Trophoblast cell (in vitro differentiated cells and primary cell): ENCODE data around the gene TNFRSF14.

Experiments used
- DNase-seq, 2 donors: peaks; one replicate each; pipeline ENCODE4 v3.0.0-alpha.2; 2016
- H2AFZ ChIP-seq: 2 replicates; pipeline ENCODE4 v1.6.1; 2013; ENCODE audit warnings: low read length, moderate library complexity, mild to moderate bottlenecking; ENCODE audit not compliant: insufficient read depth, poor library complexity
- H2AK5ac ChIP-seq: 2 replicates; pipeline ENCODE4 v1.6.1; 2013; ENCODE audit warnings: mild to moderate bottlenecking, low read length
- H2BK120ac ChIP-seq: 2 replicates; pipeline ENCODE4 v1.6.1; 2013; ENCODE audit warnings: low read length, mild to moderate bottlenecking, moderate library complexity; ENCODE audit not compliant: insufficient read depth, poor library complexity
- H2BK12ac ChIP-seq: 2 replicates; pipeline ENCODE4 v1.6.1; 2013; ENCODE audit warnings: mild to moderate bottlenecking, low read length, moderate library complexity
- H2BK5ac ChIP-seq: 2 replicates; pipeline ENCODE4 v1.6.1; 2013; ENCODE audit warnings: low read length, low read depth, moderate library complexity, mild to moderate bottlenecking; ENCODE audit not compliant: poor library complexity
- H3K14ac ChIP-seq: 2 replicates; pipeline ENCODE4 v1.6.1; 2013; ENCODE audit warnings: mild to moderate bottlenecking, low read length
- H3K18ac ChIP-seq: 2 replicates; pipeline ENCODE4 v1.6.1; 2013; ENCODE audit warnings: mild to moderate bottlenecking, low read length
- H3K23ac ChIP-seq: 2 replicates; pipeline ENCODE4 v1.6.1; 2013; ENCODE audit warnings: low read length
- H3K27ac ChIP-seq: 2 replicates; pipeline ENCODE4 v1.5.1; 2013; ENCODE audit warnings: low read depth, mild to moderate bottlenecking, inconsistent platforms, low read length, moderate library complexity
- H3K27me3 ChIP-seq: 2 replicates; pipeline ENCODE4 v1.6.1; 2013; ENCODE audit warnings: inconsistent platforms, mild to moderate bottlenecking, low read length, moderate library complexity; ENCODE audit not compliant: insufficient read depth
- H3K36me3 ChIP-seq, 2 experiments: 1 replicate in 1 of 2; 2 replicates in 1 of 2; pipeline ENCODE4 v1.6.1; 2013; ENCODE audit warnings: low read length in 2 of 2, mild to moderate bottlenecking in 2 of 2, moderate library complexity in 1 of 2; ENCODE audit not compliant: insufficient read depth in 2 of 2, control insufficient read depth in 1 of 2
- H3K4ac ChIP-seq: 2 replicates; pipeline ENCODE4 v1.6.1; 2013; ENCODE audit warnings: low read depth, mild to moderate bottlenecking, low read length, moderate library complexity
- H3K4me1 ChIP-seq, 2 experiments: 1 replicate in 1 of 2; 2 replicates in 1 of 2; pipeline ENCODE4 v1.6.1; 2013; ENCODE audit warnings: low read length in 2 of 2, mild to moderate bottlenecking in 2 of 2, moderate library complexity in 1 of 2; ENCODE audit not compliant: insufficient read depth in 2 of 2, control insufficient read depth in 1 of 2
- H3K4me2 ChIP-seq: 2 replicates; pipeline ENCODE4 v1.6.1; 2013; ENCODE audit warnings: inconsistent platforms, mild to moderate bottlenecking, low read length, moderate library complexity
- H3K4me3 ChIP-seq: 2 replicates; pipeline ENCODE4 v1.5.1; 2013; ENCODE audit warnings: mild to moderate bottlenecking, low read depth, low read length, inconsistent platforms
- H3K79me1 ChIP-seq: one replicate; pipeline ENCODE4 v1.6.1; 2013; ENCODE audit warnings: low read length
- H3K79me2 ChIP-seq: 2 replicates; pipeline ENCODE4 v1.6.1; 2013; ENCODE audit warnings: low read length, mild to moderate bottlenecking; ENCODE audit not compliant: control insufficient read depth, insufficient read depth, poor library complexity
- H3K9ac ChIP-seq: 2 replicates; pipeline ENCODE4 v1.6.1; 2013; ENCODE audit warnings: mild to moderate bottlenecking, low read length
- H3K9me3 ChIP-seq: 2 replicates; pipeline ENCODE4 v1.6.1; 2013; ENCODE audit warnings: low read depth, mild to moderate bottlenecking, control low read depth, inconsistent platforms, low read length; ENCODE audit not compliant: insufficient read depth
- H4K12ac ChIP-seq: 2 replicates; pipeline ENCODE4 v1.6.1; 2013; ENCODE audit warnings: low read depth, mild to moderate bottlenecking, low read length, moderate library complexity
- H4K8ac ChIP-seq: 2 replicates; pipeline ENCODE4 v1.6.1; 2013; ENCODE audit warnings: low read depth, mild to moderate bottlenecking, low read length, moderate library complexity
- H4K91ac ChIP-seq: one replicate; pipeline ENCODE4 v1.6.1; 2013; ENCODE audit warnings: low read depth, mild to moderate bottlenecking, low read length, moderate library complexity
- WGBS: extraction: QIAGEN DNeasy Blood & Tissue Kit; methylation state at CpG from one replicate; pipeline ENCODE4 v1.1.7; 2013; ENCODE audit warnings: missing lambda C conversion rate; ENCODE audit not compliant: insufficient read length, insufficient coverage; ENCODE audit errors: extremely low coverage; 5-methylcytosine and 5-hydroxymethylcytosine counted together

Gene TNFRSF14

GRCh38 chr1:2564006-2564814, 8.0 kb downstream of the TNFRSF14 start:
- Histone ChIP-seq H3K9ac (no peak overlapping the region), H3K4me1 (no peaks in the 10 kb centered on the region), H3K4me3 (no peak overlapping the region), H3K4me2 (no peak overlapping the region), H3K79me2 (no peaks in the 10 kb centered on the region), H2BK12ac (no peak overlapping the region), H3K4ac (no peak overlapping the region), H3K14ac (no peak overlapping the region), H3K18ac (no peak overlapping the region), H2BK120ac (no peak overlapping the region), H3K23ac (no peak overlapping the region), H4K12ac (no peak overlapping the region), H2AK5ac (no peak overlapping the region), H3K27ac (no peak overlapping the region), H2BK5ac (no peak overlapping the region), H3K79me1 (no peaks in the 10 kb centered on the region), H3K27me3 (no peaks in the 10 kb centered on the region), H3K9me3 (no peaks in the 10 kb centered on the region), H3K36me3 (no peaks in the 10 kb centered on the region), H4K91ac (no peak overlapping the region), H4K8ac (no peak overlapping the region), H2AFZ (no peak overlapping the region)
- WGBS: no CpG with 5 or more reads among the region's 20 CpGs
- no peak for DNase-seq

- Histone ChIP-seq H3K27me3 (no peaks in the 10 kb centered on the region), H3K79me2 (no peaks in the 10 kb centered on the region), H4K91ac (no peak overlapping the region), H2AFZ (no peak overlapping the region), H3K23ac (no peak overlapping the region), H3K79me1 (no peaks in the 10 kb centered on the region), H3K9ac (no peak overlapping the region), H3K4me2 (no peak overlapping the region), H3K4me3 (no peak overlapping the region), H3K4ac (no peak overlapping the region), H3K27ac (no peak overlapping the region), H2BK12ac (no peak overlapping the region), H2BK120ac (no peak overlapping the region), H3K4me1 (no peaks in the 10 kb centered on the region), H2BK5ac (no peak overlapping the region), H3K9me3 (no peaks in the 10 kb centered on the region), H4K12ac (no peak overlapping the region), H2AK5ac (no peak overlapping the region), H4K8ac (no peak overlapping the region), H3K18ac (no peak overlapping the region), H3K14ac (no peak overlapping the region), H3K36me3 (no peaks in the 10 kb centered on the region)
- WGBS: no CpG with 5 or more reads among the region's 14 CpGs
- DNase-seq: no peak
Measured at GRCh38 chr1:2564815-2565374, 8.7 kb downstream of the TNFRSF14 start.

GRCh38 chr1:2566101-2567045, 10.2 kb downstream of the TNFRSF14 start:
- Histone ChIP-seq H3K79me2 (no peaks in the 10 kb centered on the region), H2BK12ac (no peak overlapping the region)
- WGBS: no CpG with 5 or more reads among the region's 34 CpGs

GRCh38 chr1:2567083-2567679, 11.0 kb downstream of the TNFRSF14 start:
- H3K27ac ChIP-seq: no peak overlapping the region
- no peaks in the 10 kb centered on the region for H3K9me3 ChIP-seq
- no peak overlapping the region for H4K12ac ChIP-seq
- no peak overlapping the region for H3K4me3 ChIP-seq
- H4K8ac ChIP-seq: no peak overlapping the region
- H2BK12ac ChIP-seq: no peak overlapping the region
- no CpG with 5 or more reads among the region's 16 CpGs for WGBS
- no peak overlapping the region for H3K23ac ChIP-seq
- H3K79me1 ChIP-seq: no peaks in the 10 kb centered on the region
- H3K79me2 ChIP-seq: no peaks in the 10 kb centered on the region
- H3K18ac ChIP-seq: no peak overlapping the region
- H2AK5ac ChIP-seq: no peak overlapping the region
- no peaks in the 10 kb centered on the region for H3K36me3 ChIP-seq
- no peak for DNase-seq
- H2BK120ac ChIP-seq: no peak overlapping the region
- H3K4ac ChIP-seq: no peak overlapping the region
- no peaks in the 10 kb centered on the region for H3K27me3 ChIP-seq
- H3K4me1 ChIP-seq: no peaks in the 10 kb centered on the region
- no peak overlapping the region for H3K14ac ChIP-seq
- H4K91ac ChIP-seq: no peak overlapping the region
- H2AFZ ChIP-seq: no peak overlapping the region
- no peak overlapping the region for H3K9ac ChIP-seq
- no peak overlapping the region for H2BK5ac ChIP-seq
- no peak overlapping the region for H3K4me2 ChIP-seq

More at GRCh38 chr1:2566101-2567045, 10.2 kb downstream of the TNFRSF14 start:
- H3K9ac ChIP-seq: no peak overlapping the region
- no peak overlapping the region for H3K4me3 ChIP-seq
- no peak overlapping the region for H3K4ac ChIP-seq
- H3K27ac ChIP-seq: no peak overlapping the region
- H4K12ac ChIP-seq: no peak overlapping the region
- no peaks in the 10 kb centered on the region for H3K9me3 ChIP-seq
- H2BK120ac ChIP-seq: no peak overlapping the region
- no peak overlapping the region for H4K91ac ChIP-seq
- H4K8ac ChIP-seq: no peak overlapping the region
- H3K79me1 ChIP-seq: no peaks in the 10 kb centered on the region
- no peak overlapping the region for H3K23ac ChIP-seq
- no peak overlapping the region for H3K4me2 ChIP-seq
- H3K36me3 ChIP-seq: no peaks in the 10 kb centered on the region
- H3K4me1 ChIP-seq: no peaks in the 10 kb centered on the region
- H3K18ac ChIP-seq: no peak overlapping the region
- no peak for DNase-seq
- no peaks in the 10 kb centered on the region for H3K27me3 ChIP-seq
- no peak overlapping the region for H3K14ac ChIP-seq
- H2BK5ac ChIP-seq: no peak overlapping the region
- no peak overlapping the region for H2AK5ac ChIP-seq
- no peak overlapping the region for H2AFZ ChIP-seq
